HFFc6 (cell line): ENCODE data around the gene C12orf57. TPM values are rescaled to one million over a fixed set of nuclear protein-coding genes. Genes with fewer than 3 reads are reported as not detected.

ENCODE experiments used
- DNase-seq: peaks from one replicate; pipeline ENCODE4 v3.0.0-alpha.2; 2018
- H3K27ac Mint-ChIP-seq: 2 replicates; pipeline ENCODE4 v1.8.0; 2020; ENCODE audit warnings: mild to moderate bottlenecking, mixed read lengths
- H3K27me3 Mint-ChIP-seq: 2 replicates; pipeline ENCODE4 v1.8.0; 2021; ENCODE audit warnings: mild to moderate bottlenecking, moderate library complexity, mixed read lengths; ENCODE audit not compliant: insufficient read depth
- H3K36me3 Mint-ChIP-seq: 2 replicates; pipeline ENCODE4 v1.8.0; 2021; ENCODE audit warnings: low read depth, mixed read lengths
- H3K4me1 Mint-ChIP-seq: 2 replicates; pipeline ENCODE4 v1.8.0; 2020; ENCODE audit warnings: low read depth, mixed read lengths
- H3K4me3 Mint-ChIP-seq: 2 replicates; pipeline ENCODE4 v1.8.0; 2020; ENCODE audit warnings: mild to moderate bottlenecking, moderate library complexity, mixed read lengths
- H3K9me3 Mint-ChIP-seq: 2 replicates; pipeline ENCODE4 v1.8.0; 2020; ENCODE audit warnings: mild to moderate bottlenecking, mixed read lengths
- long read RNA-seq: library from polyadenylated mRNA; unstranded; transcript quantifications from one replicate; pipeline ENCODE4 v2.0.0, GENCODE V29; 2019
- total RNA-seq, 6 experiments: library from RNA; stranded (reverse); fragmentation: NEBNext Ultra II Directional; extraction: Animal tissue kit (Norgen Biotek cat#: 25700); gene quantifications; 2 replicates in 1 of 6; 3 replicates in 5 of 6; pipeline ENCODE4 v1.2.3, GENCODE V29; 2021
- TF ChIP-seq, protein P1 (sequence below): fragments of 200-600 bp; sonication (generic); IDR thresholded peaks from 2 replicates; pipeline ENCODE4 v1.5.0; 2021; ENCODE audit warnings: antibody characterized with exemption, mild to moderate bottlenecking

C12orf57 gene, protein sequence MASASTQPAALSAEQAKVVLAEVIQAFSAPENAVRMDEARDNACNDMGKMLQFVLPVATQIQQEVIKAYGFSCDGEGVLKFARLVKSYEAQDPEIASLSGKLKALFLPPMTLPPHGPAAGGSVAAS
- total RNA-seq = 100 to 1,000 TPM; 115 to 131 (median 123) TPM
- long read RNA-seq, transcript C12orf57-201 (3 exons, 560 nt) = major isoform, 60 of 103 reads
- long read RNA-seq, transcript C12orf57-202 (3 exons, 662 nt) = minor isoform, 21 of 103 reads
- long read RNA-seq, partial matches to known transcripts = 17 of 103 reads
- long read RNA-seq, other reads (novel, unspliced or antisense) = 1 of 103 reads

DNA sequence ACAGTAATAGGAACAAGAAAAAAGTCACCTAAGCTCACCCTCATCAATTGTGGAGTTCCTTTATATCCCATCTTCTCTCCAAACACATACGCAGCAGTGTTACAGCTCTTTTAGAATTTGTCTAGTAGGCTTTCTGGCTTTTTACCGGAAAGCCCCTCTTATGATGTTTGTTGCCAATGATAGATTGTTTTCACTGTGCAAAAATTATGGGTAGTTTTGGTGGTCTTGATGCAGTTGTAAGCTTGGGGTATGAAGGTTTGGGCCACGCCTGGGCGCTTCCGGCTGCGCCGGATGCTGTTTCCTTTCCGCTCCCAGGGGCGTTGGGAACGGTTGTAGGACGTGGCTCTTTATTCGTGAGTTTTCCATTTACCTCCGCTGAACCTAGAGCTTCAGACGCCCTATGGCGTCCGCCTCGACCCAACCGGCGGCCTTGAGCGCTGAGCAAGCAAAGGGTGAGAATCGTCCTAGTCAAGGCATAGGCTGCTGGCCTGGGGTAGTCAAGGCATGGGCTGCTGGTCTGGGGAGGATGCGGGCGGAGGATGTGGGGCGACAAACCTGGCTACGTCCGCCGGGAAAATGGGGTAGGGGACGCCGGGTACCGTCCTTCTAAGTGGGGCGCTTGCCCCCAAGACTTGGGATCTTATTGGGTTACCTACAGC, at the start of gene C12orf57, which contains the start of gene RNU7-1:
C12orf57 (plus strand) TSS at position 301 of the 659 bp plus-strand sequence; CDS start at position 401, 100 bp downstream.
RNU7-1 (plus strand) TSS at position 95 of the 659 bp plus-strand sequence.
- Mint-ChIP-seq H3K4me1 (peaks cover 45% of the 10 kb centered on the region), H3K36me3 (peaks cover 26% of the 10 kb centered on the region)
- TF ChIP-seq, protein P1, sequence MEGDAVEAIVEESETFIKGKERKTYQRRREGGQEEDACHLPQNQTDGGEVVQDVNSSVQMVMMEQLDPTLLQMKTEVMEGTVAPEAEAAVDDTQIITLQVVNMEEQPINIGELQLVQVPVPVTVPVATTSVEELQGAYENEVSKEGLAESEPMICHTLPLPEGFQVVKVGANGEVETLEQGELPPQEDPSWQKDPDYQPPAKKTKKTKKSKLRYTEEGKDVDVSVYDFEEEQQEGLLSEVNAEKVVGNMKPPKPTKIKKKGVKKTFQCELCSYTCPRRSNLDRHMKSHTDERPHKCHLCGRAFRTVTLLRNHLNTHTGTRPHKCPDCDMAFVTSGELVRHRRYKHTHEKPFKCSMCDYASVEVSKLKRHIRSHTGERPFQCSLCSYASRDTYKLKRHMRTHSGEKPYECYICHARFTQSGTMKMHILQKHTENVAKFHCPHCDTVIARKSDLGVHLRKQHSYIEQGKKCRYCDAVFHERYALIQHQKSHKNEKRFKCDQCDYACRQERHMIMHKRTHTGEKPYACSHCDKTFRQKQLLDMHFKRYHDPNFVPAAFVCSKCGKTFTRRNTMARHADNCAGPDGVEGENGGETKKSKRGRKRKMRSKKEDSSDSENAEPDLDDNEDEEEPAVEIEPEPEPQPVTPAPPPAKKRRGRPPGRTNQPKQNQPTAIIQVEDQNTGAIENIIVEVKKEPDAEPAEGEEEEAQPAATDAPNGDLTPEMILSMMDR = no peak

DNA sequence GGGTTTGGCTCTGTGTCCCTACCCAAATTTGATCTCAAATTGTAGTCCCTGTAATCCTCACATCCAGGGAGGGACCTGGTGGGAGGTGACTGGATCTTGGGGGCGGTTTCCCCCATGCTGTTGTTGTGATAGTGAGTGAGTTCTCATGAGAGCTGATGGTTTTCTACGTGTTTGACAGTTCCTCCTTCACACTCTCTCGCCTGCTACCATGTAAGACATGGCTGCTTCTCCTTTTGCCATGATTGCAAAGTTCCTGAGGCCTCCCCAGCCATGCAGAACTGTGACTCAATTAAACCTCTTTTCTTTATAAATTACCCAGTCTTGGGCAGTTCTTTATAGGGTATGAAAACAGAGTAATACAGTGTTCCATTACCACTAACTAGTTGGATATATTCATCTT, 49.5 kb upstream of the C12orf57 start:
- 0 out of 2 replicates have a peak, but pooled peaks cover 4% of the 10 kb centered on the region for H3K36me3 Mint-ChIP-seq
- no peak overlapping the region for H3K4me3 Mint-ChIP-seq
- TF ChIP-seq, protein P1 = no peak
- DNase-seq = no peak
- H3K27ac Mint-ChIP-seq = no peak overlapping the region
- peaks cover 15% of the 10 kb centered on the region for H3K4me1 Mint-ChIP-seq
- no peaks in the 10 kb centered on the region for H3K9me3 Mint-ChIP-seq
- H3K27me3 Mint-ChIP-seq = peaks cover 3% of the 10 kb centered on the region

More for the DNA sequence above, at the start of gene C12orf57, which contains the start of gene RNU7-1:
- H3K4me3 Mint-ChIP-seq = peak within 1 kb of the TSS; percentile 94
- peaks cover 9% of the 10 kb centered on the region; the same call in 1 of the 2 replicates for H3K9me3 Mint-ChIP-seq
- peaks cover 27% of the 10 kb centered on the region for H3K27me3 Mint-ChIP-seq
- DNase-seq = peak; percentile 87
- peak within 1 kb of the TSS; percentile 100 for H3K27ac Mint-ChIP-seq

DNA sequence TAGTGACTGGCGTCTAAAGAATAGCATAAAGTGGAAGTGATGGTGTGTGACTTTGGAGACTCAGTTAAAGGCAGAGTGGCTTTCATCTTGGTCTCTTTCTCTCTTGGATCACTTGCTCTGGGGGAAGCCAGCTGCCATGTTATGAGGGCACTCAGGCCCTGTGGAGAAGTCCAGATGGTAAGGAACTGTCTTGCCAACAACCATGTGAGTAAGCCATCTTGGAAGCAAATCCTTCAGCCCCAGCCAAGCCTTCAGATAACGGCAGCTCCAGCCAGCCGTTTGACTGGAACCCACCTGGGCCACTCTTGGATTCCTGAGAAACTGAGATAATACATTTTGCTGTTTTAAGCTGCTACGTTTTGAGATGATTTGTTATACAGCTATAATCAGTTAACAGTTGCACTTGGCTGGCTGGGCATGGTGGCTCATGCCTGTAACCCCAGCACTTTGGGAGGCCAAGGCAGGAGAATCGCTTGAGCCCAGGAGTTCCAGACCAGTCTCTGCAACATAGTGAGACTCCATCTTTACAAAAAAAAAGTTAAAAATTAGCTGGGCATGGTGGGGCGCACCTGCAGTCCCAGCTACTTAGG, 46.9 kb upstream of the C12orf57 start:
- Mint-ChIP-seq H3K9me3 (no peaks in the 10 kb centered on the region), H3K36me3 (no peaks in the 10 kb centered on the region), H3K27ac (no peak overlapping the region), H3K4me3 (no peak overlapping the region), H3K27me3 (peaks cover 3% of the 10 kb centered on the region), H3K4me1 (no peaks in the 10 kb centered on the region)
- TF ChIP-seq, protein P1 = no peak
- no peak for DNase-seq

DNA sequence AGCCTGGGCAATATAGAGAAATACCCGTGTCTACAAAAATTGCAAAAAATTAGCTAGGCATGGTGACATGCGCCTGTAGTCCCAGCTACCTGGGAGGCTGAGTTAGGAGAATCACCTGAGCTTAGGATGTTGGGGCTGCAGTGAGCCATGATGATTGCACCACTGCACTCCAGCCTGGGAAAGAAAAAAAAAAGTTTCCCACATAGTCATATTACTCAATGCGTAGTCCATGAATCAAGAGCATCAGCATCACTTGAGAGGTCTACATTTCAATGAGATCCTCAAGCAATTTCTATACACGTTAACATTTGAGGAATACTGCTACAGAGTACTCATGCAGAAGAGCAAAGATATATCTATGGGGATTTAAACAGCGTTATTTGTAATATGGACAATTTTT, 44.4 kb upstream of the C12orf57 start:
- no peaks in the 10 kb centered on the region for H3K36me3 Mint-ChIP-seq
- H3K4me1 Mint-ChIP-seq = no peaks in the 10 kb centered on the region
- DNase-seq = no peak
- peaks cover 3% of the 10 kb centered on the region for H3K27me3 Mint-ChIP-seq
- H3K4me3 Mint-ChIP-seq = no peak overlapping the region
- TF ChIP-seq, protein P1 = no peak
- no peak overlapping the region for H3K27ac Mint-ChIP-seq
- H3K9me3 Mint-ChIP-seq = no peaks in the 10 kb centered on the region

DNA sequence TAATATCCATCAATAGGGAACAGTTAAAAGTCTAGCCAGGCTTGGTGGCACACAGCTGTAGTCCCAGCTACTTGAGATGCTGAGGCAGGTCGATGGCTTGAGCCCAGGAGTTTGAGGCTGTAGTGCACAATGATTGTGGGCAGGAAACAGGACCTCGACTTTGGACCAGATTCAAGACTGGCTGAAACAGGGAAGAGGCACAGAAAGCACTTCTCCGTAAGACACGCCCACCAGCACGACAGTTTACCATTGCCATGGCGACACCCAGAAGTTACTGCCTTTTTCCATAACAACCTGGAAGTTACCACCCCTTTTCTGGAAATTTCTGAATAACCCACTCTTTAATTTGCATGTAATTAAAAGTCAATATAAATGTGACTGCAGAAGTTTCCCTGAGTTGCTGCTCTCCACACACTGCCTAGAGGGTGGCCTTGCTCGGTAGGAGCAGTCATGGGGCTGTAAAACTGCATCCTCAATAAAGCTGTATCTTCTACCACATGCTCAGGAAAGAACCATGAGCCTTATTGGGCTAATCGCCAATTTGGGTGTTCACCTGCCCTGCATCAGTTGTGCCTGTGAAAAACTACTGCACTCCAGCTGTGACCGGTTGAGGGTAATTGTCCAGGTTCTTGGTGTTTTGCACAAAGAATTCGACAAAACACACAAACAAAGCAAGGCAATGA, 43.8 kb upstream of the C12orf57 start:
- Mint-ChIP-seq H3K27me3 (peaks cover 3% of the 10 kb centered on the region), H3K4me3 (no peak overlapping the region), H3K9me3 (no peaks in the 10 kb centered on the region), H3K4me1 (no peaks in the 10 kb centered on the region), H3K27ac (no peak overlapping the region), H3K36me3 (no peaks in the 10 kb centered on the region)
- TF ChIP-seq, protein P1 = no peak
- DNase-seq = no peak
